ENCODE results near the gene EIF2B1. TPM values are rescaled to one million over a fixed set of nuclear protein-coding genes. Genes with fewer than 3 reads are reported as not detected.

The EIF2B1 gene
- total and polyA plus RNA-seq, 9 of the 15 experiments (the other 6 are each of a cell fraction or from before 2014, with no cell fraction given) = 35.7 to 195 (median 67.8) TPM

- no peaks in the 10 kb centered on the region for H4K20me1 ChIP-seq (replicated peaks; ENCODE audit: control insufficient read depth, insufficient read depth, low read length)
- H3K27ac ChIP-seq (ENCODE audit: extremely low read depth, low read depth, low read length) = no peak overlapping the region
- H3K9ac ChIP-seq (ENCODE audit: insufficient read depth in 1 of 2, low read depth in 2 of 2, low read length in 2 of 2) = no peak overlapping the region
- H3K79me2 ChIP-seq (ENCODE audit: control insufficient read depth, insufficient read depth, low read length) = no peaks in the 10 kb centered on the region
- intact Hi-C loops (cut with micrococcal nuclease) (no loop called here), in situ Hi-C loops (cut with MboI) (no loop called here)
- no peak for FAIRE-seq
- H3K9me3 ChIP-seq (replicated peaks; ENCODE audit: control insufficient read depth, insufficient read depth, low read depth, low read length) = no peaks in the 10 kb centered on the region
- ATAC-seq = no peak
- no peak for DNase-seq (ENCODE audit: extremely low read depth in 1 of 4, low spot score in 3 of 4)
- H3K9me1 ChIP-seq (ENCODE audit: control insufficient read depth, insufficient read depth, low read length) = no peaks in the 10 kb centered on the region
- H3K4me2 ChIP-seq (ENCODE audit: insufficient read depth, low read length) = no peak overlapping the region
- no TSS peak for BruUV-seq (replicated peaks)
- H2AFZ ChIP-seq (ENCODE audit: low read depth, low read length) = peak overlapping the region; percentile 28; the same call in 1 of the 2 replicates
- ChIA-PET POLR2A (interaction anchor here (3.0 kb wide), 1 partner anchor 9 kb away, joined by 13 read pairs; no protein-coding TSS in a partner anchor), CTCF (ENCODE audit: low intra/inter-chr PET ratio) (interaction anchor here (0.5 kb wide), 1 partner anchor 26 kb away, joined by 3 read pairs; no protein-coding TSS in a partner anchor)
- H3K4me1 ChIP-seq (replicated peaks in 1 of 2; ENCODE audit: control insufficient read depth in 2 of 2, insufficient read depth in 2 of 2, low read length in 2 of 2) = peaks cover 0 to 3% of the 10 kb centered on the region in 2 experiments; a peak in 1 of 5 replicates
- H3K36me3 ChIP-seq (ENCODE audit: control insufficient read depth, insufficient read depth, low read length) = no peaks in the 10 kb centered on the region
- H3K27me3 ChIP-seq (ENCODE audit: control insufficient read depth in 2 of 2, insufficient read depth in 2 of 2, low read length in 2 of 2) = no peaks in the 10 kb centered on the region
- no peak overlapping the region for H3K4me3 ChIP-seq
- WGBS (ENCODE audit: insufficient coverage, low coverage, missing lambda C conversion rate) = 7% methylated on average over 4 of the region's 4 CpGs
- TF ChIP-seq E2F6 (IDR thresholded peaks at IDR 0.05; ENCODE audit: borderline replicate concordance in 1 of 2, extremely low read depth in 1 of 2, insufficient read depth in 1 of 2, insufficient read length in 1 of 2, low read depth in 1 of 2, low read length in 1 of 2, poor library complexity in 1 of 2, severe bottlenecking in 1 of 2) (no peak), ZNF778 (CRISPR knock-in tag; IDR thresholded peaks at IDR 0.05) (no peak), ZNF785 (CRISPR knock-in tag; IDR thresholded peaks at IDR 0.05) (no peak), HDGF (IDR thresholded peaks at IDR 0.05) (no peak), SNIP1 (IDR thresholded peaks at IDR 0.05; ENCODE audit: low read depth) (no peak), JUN (IDR thresholded peaks at IDR 0.05; ENCODE audit: borderline replicate concordance, low read depth, low read length) (no peak), JUN (CRISPR knock-in tag; IDR thresholded peaks at IDR 0.05; ENCODE audit: borderline replicate concordance) (no peak), NFATC3 (IDR thresholded peaks at IDR 0.05) (no peak), ZNF316 (IDR thresholded peaks at IDR 0.05) (no peak), NFXL1 (CRISPR knock-in tag; IDR thresholded peaks at IDR 0.05) (no peak), SMARCC2 (IDR thresholded peaks at IDR 0.05; ENCODE audit: low read depth) (no peak), IRF9 (tag; IDR thresholded peaks at IDR 0.05) (no peak), NCOA4 (IDR thresholded peaks at IDR 0.05; ENCODE audit: partially characterized antibody) (no peak), HCFC1 (IDR thresholded peaks at IDR 0.05; ENCODE audit: low read depth, low read length) (no peak), CBFA2T3 (IDR thresholded peaks at IDR 0.05) (peak; percentile 50), CBFA2T2 (conservative IDR thresholded peaks at IDR 0.05) (0 out of 2 replicates have a peak, but pooled peaks have one; percentile 8), SLC30A9 (CRISPR knock-in tag; IDR thresholded peaks at IDR 0.05) (no peak), TRIM24 (IDR thresholded peaks at IDR 0.05) (no peak), GATA2 (CRISPR knock-in tag; IDR thresholded peaks at IDR 0.05) (no peak), ZNF197 (CRISPR knock-in tag; IDR thresholded peaks at IDR 0.05; ENCODE audit: low read depth) (no peak), CEBPZ (IDR thresholded peaks at IDR 0.05; ENCODE audit: borderline replicate concordance, low read depth, low read length) (no peak)
Observed at GRCh38 chr12:123573870-123574269, 59.6 kb downstream of the EIF2B1 start.
